HEK293 (cell line): ENCODE data around the gene OVOL3.

Experiments
- CTCF ChIA-PET: fragments of 350-600 bp; formaldehyde crosslinking; extraction: SDS; loops from one replicate; lab custom pipeline; 2021; ENCODE audit warnings: antibody characterized with exemption; lab: Yijun Ruan, JAX
- POLR2A ChIA-PET: fragments of 300-600 bp; formaldehyde crosslinking; extraction: SDS; loops from one replicate; lab custom pipeline; 2020; ENCODE audit warnings: antibody characterized with exemption, inconsistent platforms; lab: Yijun Ruan, JAX
- H3K27ac ChIP-seq: fragments of 200-500 bp; sonication (Bioruptor generic); 2 replicates; pipeline ENCODE4 v1.5.1; 2014; ENCODE audit warnings: low read depth, low read length, control low read depth, inconsistent platforms; ENCODE audit errors: extremely low read depth
- H3K36me3 ChIP-seq, 2 experiments: fragments of 200-500 bp in 1 of 2; sonication (Bioruptor generic) in 1 of 2; 1 replicate in 1 of 2; 2 replicates in 1 of 2; pipeline ENCODE4 v1.5.1; 2014 to 2017; ENCODE audit warnings: inconsistent platforms in 2 of 2, low read length in 2 of 2; ENCODE audit not compliant: control insufficient read depth in 2 of 2, insufficient read depth in 1 of 2
- H3K4me1 ChIP-seq: fragments of 200-500 bp; sonication (Bioruptor generic); 2 replicates; pipeline ENCODE4 v1.5.1; 2014; ENCODE audit warnings: mild to moderate bottlenecking, low read length, inconsistent platforms; ENCODE audit not compliant: control insufficient read depth, insufficient read depth
- H3K4me3 ChIP-seq: 2 replicates; pipeline ENCODE4 v1.5.1; 2011; ENCODE audit warnings: low read depth, mild to moderate bottlenecking, control low read depth, low read length, moderate library complexity
- H3K9me3 ChIP-seq: fragments of 200-500 bp; sonication (Bioruptor generic); 2 replicates; pipeline ENCODE4 v1.5.1; 2014; ENCODE audit warnings: low read depth, low read length, inconsistent platforms; ENCODE audit not compliant: control insufficient read depth, insufficient read depth
- BCL11A ChIP-seq: fragments of 450-650 bp; formaldehyde crosslinking; IDR thresholded peaks from 2 replicates; pipeline ENCODE4 v1.5.1; 2016; ENCODE audit warnings: low read depth, missing biosample characterization, missing genetic modification characterization
- BCL11B ChIP-seq: fragments of 450-650 bp; formaldehyde crosslinking; IDR thresholded peaks from 2 replicates; pipeline ENCODE4 v1.5.1; 2016; ENCODE audit warnings: low read depth, missing biosample characterization, missing genetic modification characterization
- EGR2 ChIP-seq: fragments of 450-650 bp; formaldehyde crosslinking; IDR thresholded peaks from 2 replicates; pipeline ENCODE4 v1.5.1; 2016; ENCODE audit warnings: low read depth, missing biosample characterization, missing genetic modification characterization
- GLIS1 ChIP-seq: fragments of 450-650 bp; formaldehyde crosslinking; IDR thresholded peaks from 2 replicates; pipeline ENCODE4 v1.5.1; 2016; ENCODE audit warnings: missing biosample characterization, missing genetic modification characterization
- GLIS2 ChIP-seq: fragments of 450-650 bp; formaldehyde crosslinking; IDR thresholded peaks from 2 replicates; pipeline ENCODE4 v1.5.1; 2016; ENCODE audit warnings: missing biosample characterization, missing genetic modification characterization
- KLF1 ChIP-seq: fragments of 450-650 bp; formaldehyde crosslinking; IDR thresholded peaks from 2 replicates; pipeline ENCODE4 v1.5.1; 2016; ENCODE audit warnings: missing biosample characterization, missing genetic modification characterization
- KLF8 ChIP-seq: fragments of 450-650 bp; formaldehyde crosslinking; IDR thresholded peaks from 2 replicates; pipeline ENCODE4 v1.5.1; 2016; ENCODE audit warnings: missing biosample characterization, missing genetic modification characterization
- PRDM10 ChIP-seq: fragments of 450-650 bp; formaldehyde crosslinking; IDR thresholded peaks from 2 replicates; pipeline ENCODE4 v1.5.1; 2016; ENCODE audit warnings: missing biosample characterization, missing genetic modification characterization
- SCRT1 ChIP-seq: fragments of 450-650 bp; formaldehyde crosslinking; IDR thresholded peaks from 2 replicates; pipeline ENCODE4 v1.5.1; 2016; ENCODE audit warnings: missing biosample characterization, missing genetic modification characterization, borderline replicate concordance
- TCF7L2 ChIP-seq: IDR thresholded peaks from 2 replicates; pipeline ENCODE4 v1.6.1; 2011; ENCODE audit warnings: low read depth, mild to moderate bottlenecking, inconsistent platforms, low read length, moderate library complexity, borderline replicate concordance
- ZFHX2 ChIP-seq: fragments of 450-650 bp; formaldehyde crosslinking; conservative IDR thresholded peaks from 2 replicates; pipeline ENCODE4 v1.5.1; 2016; ENCODE audit warnings: missing biosample characterization, missing genetic modification characterization
- ZIC2 ChIP-seq: fragments of 450-650 bp; formaldehyde crosslinking; IDR thresholded peaks from 2 replicates; pipeline ENCODE4 v1.5.1; 2016; ENCODE audit warnings: missing biosample characterization, missing genetic modification characterization
- ZNF133 ChIP-seq: fragments of 450-650 bp; formaldehyde crosslinking; IDR thresholded peaks from 2 replicates; pipeline ENCODE4 v1.5.1; 2016; ENCODE audit warnings: missing biosample characterization, missing genetic modification characterization
- ZNF24 ChIP-seq: fragments of 450-650 bp; formaldehyde crosslinking; IDR thresholded peaks from 2 replicates; pipeline ENCODE4 v1.5.1; 2016; ENCODE audit warnings: missing biosample characterization, missing genetic modification characterization
- ZNF248 ChIP-seq: fragments of 450-650 bp; formaldehyde crosslinking; IDR thresholded peaks from 2 replicates; pipeline ENCODE4 v1.5.1; 2017; ENCODE audit warnings: missing biosample characterization, missing genetic modification characterization
- ZNF324 ChIP-seq: fragments of 450-650 bp; formaldehyde crosslinking; IDR thresholded peaks from 2 replicates; pipeline ENCODE4 v1.5.1; 2016; ENCODE audit warnings: missing biosample characterization, missing genetic modification characterization
- ZNF366 ChIP-seq: fragments of 450-650 bp; formaldehyde crosslinking; conservative IDR thresholded peaks from 2 replicates; pipeline ENCODE4 v1.5.1; 2016; ENCODE audit warnings: missing biosample characterization, missing genetic modification characterization
- ZNF37A ChIP-seq: fragments of 450-650 bp; IDR thresholded peaks from 2 replicates; pipeline ENCODE4 v1.5.1; 2018; ENCODE audit warnings: missing biosample characterization, missing genetic modification characterization
- ZNF555 ChIP-seq: fragments of 450-650 bp; formaldehyde crosslinking; conservative IDR thresholded peaks from 2 replicates; pipeline ENCODE4 v1.5.1; 2017; ENCODE audit warnings: missing biosample characterization, mild to moderate bottlenecking, missing genetic modification characterization, inconsistent platforms
- ZNF624 ChIP-seq: fragments of 450-650 bp; formaldehyde crosslinking; IDR thresholded peaks from 2 replicates; pipeline ENCODE4 v1.5.1; 2017; ENCODE audit warnings: missing biosample characterization, missing genetic modification characterization
- ZNF645 ChIP-seq: fragments of 450-650 bp; formaldehyde crosslinking; IDR thresholded peaks from 2 replicates; pipeline ENCODE4; 2016; ENCODE audit warnings: missing biosample characterization, missing genetic modification characterization
- ZNF701 ChIP-seq: fragments of 450-650 bp; formaldehyde crosslinking; IDR thresholded peaks from 2 replicates; pipeline ENCODE4 v1.5.1; 2016; ENCODE audit warnings: missing biosample characterization, missing genetic modification characterization
- ZNF76 ChIP-seq: fragments of 450-650 bp; formaldehyde crosslinking; IDR thresholded peaks from 2 replicates; pipeline ENCODE4; 2016; ENCODE audit warnings: low read depth, missing biosample characterization, missing genetic modification characterization, borderline replicate concordance
- ZNF792 ChIP-seq: fragments of 450-650 bp; formaldehyde crosslinking; IDR thresholded peaks from 2 replicates; pipeline ENCODE4 v1.5.1; 2016; ENCODE audit warnings: missing biosample characterization, missing genetic modification characterization
- ZNF843 ChIP-seq: fragments of 450-650 bp; formaldehyde crosslinking; IDR thresholded peaks from 2 replicates; pipeline ENCODE4 v1.5.1; 2016; ENCODE audit warnings: missing biosample characterization, missing genetic modification characterization

OVOL3 gene

GRCh38 chr19:36110487-36111199, at the start of gene OVOL3:
OVOL3 (plus strand) TSS chr19:36111143; CDS start chr19:36111203, 60 bp downstream.
- H3K27ac ChIP-seq, result no peak within 1 kb of the TSS
- H3K4me1 ChIP-seq, result peaks cover 11% of the 10 kb centered on the region
- no peak for TF ChIP-seq ZNF624 (tag by site-specific recombination)
- 0 out of 2 replicates have a peak, but pooled peaks have one; percentile 17 for TF ChIP-seq ZNF24 (tag by site-specific recombination)
- peak; percentile 76 for TF ChIP-seq PRDM10 (tag by site-specific recombination)
- no peak for TF ChIP-seq ZNF792 (tag by site-specific recombination)
- TF ChIP-seq GLIS1 (tag by site-specific recombination), result peak; percentile 96
- no peak for TF ChIP-seq BCL11B
- TF ChIP-seq ZIC2, result peak; percentile 58
- TF ChIP-seq GLIS2 (tag by site-specific recombination), result 0 out of 2 replicates have a peak, but pooled peaks have one; percentile 30
- H3K4me3 ChIP-seq, result no peak within 1 kb of the TSS
- POLR2A ChIA-PET, result interaction anchor here (0.6 to 2.8 kb wide), 6 partner anchors 14 to 1486 kb away, joined by 3 to 11 read pairs (median 4); partner anchors contain the start of genes THAP8 and WDR62
- peaks cover 35 to 49% of the 10 kb centered on the region in 2 experiments for H3K36me3 ChIP-seq
- CTCF ChIA-PET, result interaction anchor here (0.6 to 1.4 kb wide), 6 partner anchors 15 to 408 kb away, joined by 3 to 5 read pairs (median 4); no protein-coding TSS in a partner anchor
- no peaks in the 10 kb centered on the region for H3K9me3 ChIP-seq

- Histone ChIP-seq H3K9me3 (no peaks in the 10 kb centered on the region), H3K4me3 (no peak overlapping the region), H3K4me1 (peaks cover 13% of the 10 kb centered on the region), H3K27ac (no peak overlapping the region), H3K36me3 (peaks cover 82 to 93% of the 10 kb centered on the region in 2 experiments)
- ChIA-PET CTCF (interaction anchor here (0.5 to 4.8 kb wide), 35 partner anchors 10 to 1421 kb away, joined by 3 to 72 read pairs (median 5); partner anchors contain the start of genes OVOL3, POLR2I, SDHAF1 and TBCB), POLR2A (interaction anchor here (0.6 to 3.5 kb wide), 9 partner anchors 9 to 153 kb away, joined by 3 to 28 read pairs (median 3); partner anchors contain the start of genes ALKBH6, POLR2I, TBCB and ZNF565)
- TF ChIP-seq ZFHX2 (tag by site-specific recombination), result peak; percentile 48
- peak; percentile 69; the same call in 1 of the 2 replicates for TF ChIP-seq EGR2 (tag by site-specific recombination)
- no peak for TF ChIP-seq ZNF76 (tag by site-specific recombination)
- TF ChIP-seq ZNF843, result no peak
Observed at GRCh38 chr19:36061367-36061766, 49.6 kb upstream of the OVOL3 start.

- Histone ChIP-seq H3K4me1 (peaks cover 11% of the 10 kb centered on the region), H3K36me3 (peaks cover 75 to 77% of the 10 kb centered on the region in 2 experiments), H3K27ac (no peak overlapping the region), H3K4me3 (no peak overlapping the region), H3K9me3 (no peaks in the 10 kb centered on the region)
- ChIA-PET POLR2A (interaction anchor here (0.9 to 3.8 kb wide), 3 partner anchors 10 to 75 kb away, joined by 3 to 40 read pairs (median 5); partner anchors contain the start of genes CAPNS1, THAP8 and WDR62), CTCF (interaction anchor here (0.8 kb wide), 1 partner anchor 105 kb away, joined by 3 read pairs; no protein-coding TSS in a partner anchor)
- TF ChIP-seq ZNF324 (no peak), ZNF645 (no peak), ZNF701 (tag by site-specific recombination) (no peak), SCRT1 (tag by site-specific recombination) (no peak), KLF8 (tag by site-specific recombination) (no peak), ZNF37A (no peak), ZNF248 (tag by site-specific recombination) (no peak), ZNF555 (tag by site-specific recombination) (no peak), ZNF133 (tag by site-specific recombination) (no peak), BCL11A (tag by site-specific recombination) (no peak), KLF1 (tag by site-specific recombination) (no peak), GLIS1 (tag by site-specific recombination) (no peak), ZNF366 (no peak), TCF7L2 (no peak)
Observed at GRCh38 chr19:36064826-36065225, 46.1 kb upstream of the OVOL3 start.
